ENCODE data around the gene RNASET2. TPM values are rescaled to one million over a fixed set of nuclear protein-coding genes. Genes with fewer than 3 reads are reported as not detected.

RNASET2 gene
- total and polyA plus RNA-seq, 10 of the 15 experiments (the other 5 are each of a cell fraction or from before 2014, with no cell fraction given), result 5.5 to 225 (median 50.2) TPM

- Histone ChIP-seq H3K4me3 (peak overlapping the region; percentile 91), H3K9me3 (replicated peaks; ENCODE audit: control insufficient read depth, insufficient read depth, low read length) (no peaks in the 10 kb centered on the region), H3K79me2 (ENCODE audit: control insufficient read depth, insufficient read depth, low read length) (peaks cover 61% of the 10 kb centered on the region), H3K4me1 (ENCODE audit: control insufficient read depth, insufficient read depth, low read length) (peaks cover 3% of the 10 kb centered on the region; the same call in 1 of the 2 replicates), H3K36me3 (ENCODE audit: control insufficient read depth in 2 of 2, insufficient read depth in 2 of 2, low read length in 1 of 2) (peaks cover 5 to 6% of the 10 kb centered on the region in 2 experiments; a peak in 3 of 4 replicates), H2AFZ (ENCODE audit: control insufficient read depth, low read depth, low read length) (peak overlapping the region; percentile 42), H3K27ac (ENCODE audit: control insufficient read depth, insufficient read depth) (peak overlapping the region; percentile 69; the same call in 1 of the 2 replicates), H4K20me1 (ENCODE audit: control insufficient read depth, insufficient read depth) (no peaks in the 10 kb centered on the region; the same call in 1 of the 2 replicates), H3K9ac (ENCODE audit: control insufficient read depth, insufficient read depth, low read length) (peak overlapping the region; percentile 61), H3K4me2 (ENCODE audit: control insufficient read depth, insufficient read depth) (peak overlapping the region; percentile 69), H3K27me3 (replicated peaks in 1 of 2; ENCODE audit: control insufficient read depth in 2 of 2, insufficient read depth in 2 of 2, low read length in 1 of 2) (no peaks in the 10 kb centered on the region)
- RAD21 ChIA-PET (ENCODE audit: unreplicated experiment), result interaction anchor here (0.5 to 6.9 kb wide), 10 partner anchors 8 to 223 kb away, joined by 3 to 84 read pairs (median 4); no protein-coding TSS in a partner anchor
- SMC1A ChIA-PET (ENCODE audit: uncharacterized antibody, unreplicated experiment), result interaction anchor here (0.9 to 5.7 kb wide), 6 partner anchors 7 to 143 kb away, joined by 3 to 61 read pairs (median 12); no protein-coding TSS in a partner anchor
- POLR2A ChIA-PET, result interaction anchor here (0.6 to 5.5 kb wide), 3 partner anchors 20 to 95 kb away, joined by 3 to 52 read pairs (median 6); no protein-coding TSS in a partner anchor
- ATAC-seq (peak; percentile 37), FAIRE-seq (no peak), DNase-seq (ENCODE audit: low read depth, low spot score) (peak; percentile 27)
- BruUV-seq (replicated peaks), result no TSS peak
- in situ Hi-C loops (cut with MboI), result no loop called here
- intact Hi-C loops (cut with micrococcal nuclease; ENCODE audit: unreplicated experiment), result loop anchor here (1.0 to 5.0 kb wide), 5 partner anchors 47 to 166 kb away; partner anchors contain the start of gene CCR6
- 3% methylated on average over 30 of the region's 38 CpGs for WGBS (ENCODE audit: insufficient coverage, insufficient replicate concordance, low lambda C conversion rate, missing lambda C conversion rate)
- CTCF ChIA-PET, result interaction anchor here (0.7 to 5.6 kb wide), 7 partner anchors 37 to 164 kb away, joined by 3 to 54 read pairs (median 5); no protein-coding TSS in a partner anchor
- TF ChIP-seq NFXL1 (IDR thresholded peaks at IDR 0.05; ENCODE audit: borderline replicate concordance) (no peak), USF2 (IDR thresholded peaks at IDR 0.05; ENCODE audit: borderline replicate concordance, low read depth, low read length) (no peak; the same call in 1 of the 2 replicates), GATAD2B (conservative IDR thresholded peaks at IDR 0.05; ENCODE audit: low read depth) (no peak), ZNF384 (IDR thresholded peaks at IDR 0.05; ENCODE audit: borderline replicate concordance, low read depth, low read length) (no peak), RAD51 (IDR thresholded peaks at IDR 0.05) (no peak), CBFB (IDR thresholded peaks at IDR 0.05; ENCODE audit: low read depth) (peak; percentile 26; the same call in 1 of the 2 replicates), RBBP5 (conservative IDR thresholded peaks at IDR 0.05) (no peak), PKNOX1 (IDR thresholded peaks at IDR 0.05) (no peak), ELK1 (IDR thresholded peaks at IDR 0.05; ENCODE audit: low read depth, low read length) (no peak), NR2F1 (conservative IDR thresholded peaks at IDR 0.05) (no peak), RUNX3 (IDR thresholded peaks at IDR 0.05; ENCODE audit: low read length) (peak; percentile 59), CREM (IDR thresholded peaks at IDR 0.05; ENCODE audit: low read depth) (no peak), ZBTB40 (IDR thresholded peaks at IDR 0.05; ENCODE audit: borderline replicate concordance) (no peak), HDGF (IDR thresholded peaks at IDR 0.05) (no peak), POU2F2 (IDR thresholded peaks at IDR 0.05; ENCODE audit: borderline replicate concordance, low read depth, low read length) (no peak), NBN (IDR thresholded peaks at IDR 0.05) (peak; percentile 39; the same call in 1 of the 2 replicates)
Measured at GRCh38 chr6:166997768-166998255, 41.5 kb upstream of the RNASET2 start.

All from GM12878 (cell line).